Measurements from ENCODE around the gene TBC1D14.

DNA sequence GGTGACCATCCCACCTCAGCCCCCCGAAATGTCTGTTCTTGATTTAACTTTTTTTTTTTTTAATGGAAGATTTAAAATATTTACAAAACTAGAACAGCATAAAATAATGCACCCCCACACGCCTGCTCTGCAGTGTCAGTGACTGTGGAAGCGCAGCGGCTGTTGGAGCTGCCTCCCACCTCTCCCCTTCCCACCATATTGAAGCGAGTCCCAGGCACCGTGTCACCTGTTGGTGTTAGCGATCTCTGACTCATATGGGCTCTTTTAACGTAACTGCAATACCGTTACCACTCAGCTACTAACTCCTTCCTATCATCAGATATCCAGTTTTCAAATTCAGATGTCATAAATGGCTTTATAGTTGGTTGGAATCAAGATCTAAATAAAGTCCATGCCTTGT, 116.5 kb downstream of the TBC1D14 start:
- TF ChIP-seq BMI1 (IDR thresholded peaks at IDR 0.05; ENCODE audit: borderline replicate concordance) (no peak), POLR2A (IDR thresholded peaks at IDR 0.05; ENCODE audit: low read depth, low read length) (no peak), IKZF2 (IDR thresholded peaks at IDR 0.05) (no peak), MYB (IDR thresholded peaks at IDR 0.05; ENCODE audit: borderline replicate concordance, low read depth, low read length) (no peak), ETV6 (conservative IDR thresholded peaks at IDR 0.05 in 1 of 2, IDR thresholded peaks at IDR 0.05 in 1 of 2; ENCODE audit: borderline replicate concordance in 1 of 2, low read depth in 1 of 2) (no peak), ATF2 (IDR thresholded peaks at IDR 0.05; ENCODE audit: low read length) (no peak), SMAD1 (IDR thresholded peaks at IDR 0.05; ENCODE audit: low read depth, partially characterized antibody) (no peak), EED (IDR thresholded peaks at IDR 0.05; ENCODE audit: low read depth) (no peak), CHD2 (IDR thresholded peaks at IDR 0.05; ENCODE audit: borderline replicate concordance, low read depth, low read length) (no peak), RAD21 (IDR thresholded peaks at IDR 0.05; ENCODE audit: insufficient read depth, low read depth, low read length) (no peak)
- TF ChIP-seq, protein P1, sequence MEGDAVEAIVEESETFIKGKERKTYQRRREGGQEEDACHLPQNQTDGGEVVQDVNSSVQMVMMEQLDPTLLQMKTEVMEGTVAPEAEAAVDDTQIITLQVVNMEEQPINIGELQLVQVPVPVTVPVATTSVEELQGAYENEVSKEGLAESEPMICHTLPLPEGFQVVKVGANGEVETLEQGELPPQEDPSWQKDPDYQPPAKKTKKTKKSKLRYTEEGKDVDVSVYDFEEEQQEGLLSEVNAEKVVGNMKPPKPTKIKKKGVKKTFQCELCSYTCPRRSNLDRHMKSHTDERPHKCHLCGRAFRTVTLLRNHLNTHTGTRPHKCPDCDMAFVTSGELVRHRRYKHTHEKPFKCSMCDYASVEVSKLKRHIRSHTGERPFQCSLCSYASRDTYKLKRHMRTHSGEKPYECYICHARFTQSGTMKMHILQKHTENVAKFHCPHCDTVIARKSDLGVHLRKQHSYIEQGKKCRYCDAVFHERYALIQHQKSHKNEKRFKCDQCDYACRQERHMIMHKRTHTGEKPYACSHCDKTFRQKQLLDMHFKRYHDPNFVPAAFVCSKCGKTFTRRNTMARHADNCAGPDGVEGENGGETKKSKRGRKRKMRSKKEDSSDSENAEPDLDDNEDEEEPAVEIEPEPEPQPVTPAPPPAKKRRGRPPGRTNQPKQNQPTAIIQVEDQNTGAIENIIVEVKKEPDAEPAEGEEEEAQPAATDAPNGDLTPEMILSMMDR (IDR thresholded peaks at IDR 0.05 in 2 of 3, conservative IDR thresholded peaks at IDR 0.05 in 1 of 3; ENCODE audit: control insufficient read depth in 2 of 3, extremely low read depth in 1 of 3, insufficient read depth in 1 of 3, low read depth in 3 of 3, low read length in 3 of 3) = no peak
- TF ChIP-seq, protein P2, sequence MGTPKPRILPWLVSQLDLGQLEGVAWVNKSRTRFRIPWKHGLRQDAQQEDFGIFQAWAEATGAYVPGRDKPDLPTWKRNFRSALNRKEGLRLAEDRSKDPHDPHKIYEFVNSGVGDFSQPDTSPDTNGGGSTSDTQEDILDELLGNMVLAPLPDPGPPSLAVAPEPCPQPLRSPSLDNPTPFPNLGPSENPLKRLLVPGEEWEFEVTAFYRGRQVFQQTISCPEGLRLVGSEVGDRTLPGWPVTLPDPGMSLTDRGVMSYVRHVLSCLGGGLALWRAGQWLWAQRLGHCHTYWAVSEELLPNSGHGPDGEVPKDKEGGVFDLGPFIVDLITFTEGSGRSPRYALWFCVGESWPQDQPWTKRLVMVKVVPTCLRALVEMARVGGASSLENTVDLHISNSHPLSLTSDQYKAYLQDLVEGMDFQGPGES (IDR thresholded peaks at IDR 0.05) = no peak
